K562 (cell line): ENCODE data around the gene RSPRY1.

Experiments
- CC2D1A ChIP-seq: fragments of 450-650 bp; IDR thresholded peaks from 2 replicates; pipeline ENCODE4 v1.6.1; 2017; ENCODE audit warnings: mild to moderate bottlenecking
- DEAF1 ChIP-seq: fragments of 450-650 bp; formaldehyde crosslinking; IDR thresholded peaks from 2 replicates; pipeline ENCODE4 v1.4.0; 2020; ENCODE audit warnings: mild to moderate bottlenecking, moderate library complexity
- HDGF ChIP-seq: fragments of 450-650 bp; IDR thresholded peaks from 2 replicates; pipeline ENCODE4 v1.6.1; 2016
- RAD21 ChIP-seq, 2 experiments: fragments of 250-450 bp in 1 of 2; fragments of 450-650 bp in 1 of 2; sonication (Bioruptor Pico) in 1 of 2; formaldehyde crosslinking in 1 of 2; IDR thresholded peaks in 1 of 2; conservative IDR thresholded peaks in 1 of 2; 2 replicates each; pipeline versions ENCODE4 v1.4.0 to v1.8.0; 2020 to 2022; ENCODE audit warnings: mild to moderate bottlenecking in 2 of 2, moderate library complexity in 1 of 2
- SMC3 ChIP-seq: conservative IDR thresholded peaks from 2 replicates; pipeline ENCODE4 v1.6.1; 2011; ENCODE audit warnings: low read depth, low read length, improper control_type of control experiment; ENCODE audit not compliant: insufficient read depth
- TCF7L2 ChIP-seq: fragments of 150-350 bp; IDR thresholded peaks from 2 replicates; pipeline ENCODE4 v1.6.1; 2016; ENCODE audit warnings: low read depth, mild to moderate bottlenecking, low read length, moderate library complexity
- TOE1 ChIP-seq, 2 experiments: fragments of 450-650 bp in 1 of 2; sonication (generic) in 1 of 2; formaldehyde crosslinking in 1 of 2; IDR thresholded peaks; 2 replicates each; pipeline versions ENCODE4 v1.7.1 to v1.8.0; 2016 to 2022; ENCODE audit warnings: borderline replicate concordance in 2 of 2, mild to moderate bottlenecking in 2 of 2, antibody characterized with exemption in 1 of 2, inconsistent platforms in 1 of 2, low read depth in 1 of 2, missing genetic modification reagents in 1 of 2, moderate library complexity in 1 of 2
- USF1 ChIP-seq: sonication (generic); formaldehyde crosslinking; IDR thresholded peaks from 2 replicates; pipeline ENCODE4 v1.9.0; 2022; ENCODE audit warnings: mild to moderate bottlenecking, missing genetic modification reagents
- ZNF586 ChIP-seq: fragments of 450-650 bp; formaldehyde crosslinking; conservative IDR thresholded peaks from 2 replicates; pipeline ENCODE4 v1.4.0; 2020; ENCODE audit warnings: mild to moderate bottlenecking, moderate library complexity
- ZNF644 ChIP-seq: fragments of 200-800 bp; sonication (Bioruptor generic); IDR thresholded peaks from 2 replicates; pipeline ENCODE4 v1.6.1; 2016; ENCODE audit warnings: low read depth, missing genetic modification characterization, missing compliant biosample characterization
- TF ChIP-seq, protein P1 (sequence below), 3 experiments: IDR thresholded peaks in 2 of 3; conservative IDR thresholded peaks in 1 of 3; 2 replicates each; pipeline ENCODE4 v1.5.1; 2011 to 2012; ENCODE audit warnings: low read length in 3 of 3, mild to moderate bottlenecking in 3 of 3, control low read depth in 2 of 3, improper control_type of control experiment in 1 of 3, inconsistent platforms in 1 of 3, low read depth in 1 of 3, mixed read lengths in 1 of 3, moderate library complexity in 1 of 3; ENCODE audit not compliant: insufficient read depth in 2 of 3
- TF ChIP-seq, protein P2 (sequence below): fragments of 200-600 bp; sonication (generic); IDR thresholded peaks from one replicate; pipeline ENCODE4 v1.6.1; 2012; ENCODE audit warnings: mild to moderate bottlenecking, low read depth, low read length, inconsistent platforms

DNA sequence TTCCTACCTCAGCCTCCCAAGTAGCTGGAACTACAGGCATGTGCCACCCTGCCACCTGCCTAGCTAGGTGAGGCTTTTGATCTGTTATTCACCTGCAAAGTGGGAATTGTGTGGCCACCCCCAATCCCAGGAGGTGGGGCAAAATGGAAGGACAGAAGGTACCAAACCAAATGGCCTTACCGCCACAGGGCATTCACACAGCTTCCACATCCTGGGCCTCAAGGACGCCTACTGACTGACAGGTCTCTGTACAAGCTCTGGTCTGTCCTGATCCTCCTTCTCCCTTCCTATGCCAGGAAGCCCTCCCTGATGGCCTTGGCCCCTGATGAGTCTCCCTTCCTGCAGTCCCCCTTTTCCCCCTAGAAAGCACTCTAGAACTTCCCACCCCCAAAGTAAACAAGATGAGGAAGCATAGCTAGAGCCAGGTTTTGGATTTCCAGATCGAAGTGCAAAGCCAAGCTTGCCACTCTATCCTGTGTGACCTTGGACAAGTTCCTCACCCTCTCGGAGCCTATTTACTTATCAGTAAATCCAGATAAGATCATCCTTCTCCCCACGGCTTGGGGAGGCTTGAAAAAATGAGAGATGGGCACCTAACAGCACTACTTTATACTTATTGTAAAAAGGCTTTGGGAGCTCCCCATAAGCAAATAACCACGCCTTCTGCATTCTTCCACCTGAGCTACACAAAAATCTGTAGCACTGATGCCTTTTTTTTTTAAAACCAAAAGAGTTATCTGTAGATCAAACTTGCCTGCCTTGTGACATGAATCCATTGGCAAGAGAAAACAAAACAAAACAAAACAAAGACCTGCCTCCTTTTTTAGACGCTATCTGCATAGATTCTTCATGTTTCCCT, 93.9 kb downstream of the RSPRY1 start:
- TF ChIP-seq CC2D1A: no peak
- TF ChIP-seq, protein P1, sequence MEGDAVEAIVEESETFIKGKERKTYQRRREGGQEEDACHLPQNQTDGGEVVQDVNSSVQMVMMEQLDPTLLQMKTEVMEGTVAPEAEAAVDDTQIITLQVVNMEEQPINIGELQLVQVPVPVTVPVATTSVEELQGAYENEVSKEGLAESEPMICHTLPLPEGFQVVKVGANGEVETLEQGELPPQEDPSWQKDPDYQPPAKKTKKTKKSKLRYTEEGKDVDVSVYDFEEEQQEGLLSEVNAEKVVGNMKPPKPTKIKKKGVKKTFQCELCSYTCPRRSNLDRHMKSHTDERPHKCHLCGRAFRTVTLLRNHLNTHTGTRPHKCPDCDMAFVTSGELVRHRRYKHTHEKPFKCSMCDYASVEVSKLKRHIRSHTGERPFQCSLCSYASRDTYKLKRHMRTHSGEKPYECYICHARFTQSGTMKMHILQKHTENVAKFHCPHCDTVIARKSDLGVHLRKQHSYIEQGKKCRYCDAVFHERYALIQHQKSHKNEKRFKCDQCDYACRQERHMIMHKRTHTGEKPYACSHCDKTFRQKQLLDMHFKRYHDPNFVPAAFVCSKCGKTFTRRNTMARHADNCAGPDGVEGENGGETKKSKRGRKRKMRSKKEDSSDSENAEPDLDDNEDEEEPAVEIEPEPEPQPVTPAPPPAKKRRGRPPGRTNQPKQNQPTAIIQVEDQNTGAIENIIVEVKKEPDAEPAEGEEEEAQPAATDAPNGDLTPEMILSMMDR (IDR thresholded peaks at IDR 0.05 in 2 of 3, conservative IDR thresholded peaks at IDR 0.05 in 1 of 3; ENCODE audit: insufficient read depth in 2 of 3, low read depth in 1 of 3, low read length in 3 of 3): no peak
- TF ChIP-seq ZNF644: no peak
- no peak for TF ChIP-seq TCF7L2
- TF ChIP-seq TOE1 (IDR thresholded peaks at IDR 0.05; ENCODE audit: borderline replicate concordance): no peak
- TF ChIP-seq TOE1 (CRISPR knock-in tag; IDR thresholded peaks at IDR 0.05; ENCODE audit: borderline replicate concordance, low read depth): no peak
- TF ChIP-seq, protein P2, sequence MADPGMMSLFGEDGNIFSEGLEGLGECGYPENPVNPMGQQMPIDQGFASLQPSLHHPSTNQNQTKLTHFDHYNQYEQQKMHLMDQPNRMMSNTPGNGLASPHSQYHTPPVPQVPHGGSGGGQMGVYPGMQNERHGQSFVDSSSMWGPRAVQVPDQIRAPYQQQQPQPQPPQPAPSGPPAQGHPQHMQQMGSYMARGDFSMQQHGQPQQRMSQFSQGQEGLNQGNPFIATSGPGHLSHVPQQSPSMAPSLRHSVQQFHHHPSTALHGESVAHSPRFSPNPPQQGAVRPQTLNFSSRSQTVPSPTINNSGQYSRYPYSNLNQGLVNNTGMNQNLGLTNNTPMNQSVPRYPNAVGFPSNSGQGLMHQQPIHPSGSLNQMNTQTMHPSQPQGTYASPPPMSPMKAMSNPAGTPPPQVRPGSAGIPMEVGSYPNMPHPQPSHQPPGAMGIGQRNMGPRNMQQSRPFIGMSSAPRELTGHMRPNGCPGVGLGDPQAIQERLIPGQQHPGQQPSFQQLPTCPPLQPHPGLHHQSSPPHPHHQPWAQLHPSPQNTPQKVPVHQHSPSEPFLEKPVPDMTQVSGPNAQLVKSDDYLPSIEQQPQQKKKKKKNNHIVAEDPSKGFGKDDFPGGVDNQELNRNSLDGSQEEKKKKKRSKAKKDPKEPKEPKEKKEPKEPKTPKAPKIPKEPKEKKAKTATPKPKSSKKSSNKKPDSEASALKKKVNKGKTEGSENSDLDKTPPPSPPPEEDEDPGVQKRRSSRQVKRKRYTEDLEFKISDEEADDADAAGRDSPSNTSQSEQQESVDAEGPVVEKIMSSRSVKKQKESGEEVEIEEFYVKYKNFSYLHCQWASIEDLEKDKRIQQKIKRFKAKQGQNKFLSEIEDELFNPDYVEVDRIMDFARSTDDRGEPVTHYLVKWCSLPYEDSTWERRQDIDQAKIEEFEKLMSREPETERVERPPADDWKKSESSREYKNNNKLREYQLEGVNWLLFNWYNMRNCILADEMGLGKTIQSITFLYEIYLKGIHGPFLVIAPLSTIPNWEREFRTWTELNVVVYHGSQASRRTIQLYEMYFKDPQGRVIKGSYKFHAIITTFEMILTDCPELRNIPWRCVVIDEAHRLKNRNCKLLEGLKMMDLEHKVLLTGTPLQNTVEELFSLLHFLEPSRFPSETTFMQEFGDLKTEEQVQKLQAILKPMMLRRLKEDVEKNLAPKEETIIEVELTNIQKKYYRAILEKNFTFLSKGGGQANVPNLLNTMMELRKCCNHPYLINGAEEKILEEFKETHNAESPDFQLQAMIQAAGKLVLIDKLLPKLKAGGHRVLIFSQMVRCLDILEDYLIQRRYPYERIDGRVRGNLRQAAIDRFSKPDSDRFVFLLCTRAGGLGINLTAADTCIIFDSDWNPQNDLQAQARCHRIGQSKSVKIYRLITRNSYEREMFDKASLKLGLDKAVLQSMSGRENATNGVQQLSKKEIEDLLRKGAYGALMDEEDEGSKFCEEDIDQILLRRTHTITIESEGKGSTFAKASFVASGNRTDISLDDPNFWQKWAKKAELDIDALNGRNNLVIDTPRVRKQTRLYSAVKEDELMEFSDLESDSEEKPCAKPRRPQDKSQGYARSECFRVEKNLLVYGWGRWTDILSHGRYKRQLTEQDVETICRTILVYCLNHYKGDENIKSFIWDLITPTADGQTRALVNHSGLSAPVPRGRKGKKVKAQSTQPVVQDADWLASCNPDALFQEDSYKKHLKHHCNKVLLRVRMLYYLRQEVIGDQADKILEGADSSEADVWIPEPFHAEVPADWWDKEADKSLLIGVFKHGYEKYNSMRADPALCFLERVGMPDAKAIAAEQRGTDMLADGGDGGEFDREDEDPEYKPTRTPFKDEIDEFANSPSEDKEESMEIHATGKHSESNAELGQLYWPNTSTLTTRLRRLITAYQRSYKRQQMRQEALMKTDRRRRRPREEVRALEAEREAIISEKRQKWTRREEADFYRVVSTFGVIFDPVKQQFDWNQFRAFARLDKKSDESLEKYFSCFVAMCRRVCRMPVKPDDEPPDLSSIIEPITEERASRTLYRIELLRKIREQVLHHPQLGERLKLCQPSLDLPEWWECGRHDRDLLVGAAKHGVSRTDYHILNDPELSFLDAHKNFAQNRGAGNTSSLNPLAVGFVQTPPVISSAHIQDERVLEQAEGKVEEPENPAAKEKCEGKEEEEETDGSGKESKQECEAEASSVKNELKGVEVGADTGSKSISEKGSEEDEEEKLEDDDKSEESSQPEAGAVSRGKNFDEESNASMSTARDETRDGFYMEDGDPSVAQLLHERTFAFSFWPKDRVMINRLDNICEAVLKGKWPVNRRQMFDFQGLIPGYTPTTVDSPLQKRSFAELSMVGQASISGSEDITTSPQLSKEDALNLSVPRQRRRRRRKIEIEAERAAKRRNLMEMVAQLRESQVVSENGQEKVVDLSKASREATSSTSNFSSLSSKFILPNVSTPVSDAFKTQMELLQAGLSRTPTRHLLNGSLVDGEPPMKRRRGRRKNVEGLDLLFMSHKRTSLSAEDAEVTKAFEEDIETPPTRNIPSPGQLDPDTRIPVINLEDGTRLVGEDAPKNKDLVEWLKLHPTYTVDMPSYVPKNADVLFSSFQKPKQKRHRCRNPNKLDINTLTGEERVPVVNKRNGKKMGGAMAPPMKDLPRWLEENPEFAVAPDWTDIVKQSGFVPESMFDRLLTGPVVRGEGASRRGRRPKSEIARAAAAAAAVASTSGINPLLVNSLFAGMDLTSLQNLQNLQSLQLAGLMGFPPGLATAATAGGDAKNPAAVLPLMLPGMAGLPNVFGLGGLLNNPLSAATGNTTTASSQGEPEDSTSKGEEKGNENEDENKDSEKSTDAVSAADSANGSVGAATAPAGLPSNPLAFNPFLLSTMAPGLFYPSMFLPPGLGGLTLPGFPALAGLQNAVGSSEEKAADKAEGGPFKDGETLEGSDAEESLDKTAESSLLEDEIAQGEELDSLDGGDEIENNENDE: no peak
- no peak for TF ChIP-seq RAD21 (CRISPR knock-in tag; conservative IDR thresholded peaks at IDR 0.05 in 1 of 2, IDR thresholded peaks at IDR 0.05 in 1 of 2)
- TF ChIP-seq USF1 (CRISPR knock-in tag): no peak
- no peak for TF ChIP-seq HDGF
- TF ChIP-seq ZNF586 (CRISPR knock-in tag): no peak
- TF ChIP-seq SMC3: no peak
- TF ChIP-seq DEAF1 (CRISPR knock-in tag): no peak
